ENCODE measurements around the gene PCNX4.

The PCNX4 gene

GRCh38 chr14:60175255-60175902, 83.7 kb downstream of the PCNX4 start:
- DNase-seq = no peak

GRCh38 chr14:60178164-60178563, 86.4 kb downstream of the PCNX4 start:
- DNase-seq = no peak

- DNase-seq = no peak
Observed at GRCh38 chr14:60178820-60179219, 87.1 kb downstream of the PCNX4 start.

GRCh38 chr14:60179431-60179869, 87.7 kb downstream of the PCNX4 start:
- DNase-seq = no peak

- no peak for DNase-seq
Observed at GRCh38 chr14:60183138-60183537, 91.4 kb downstream of the PCNX4 start.

- no peak for DNase-seq
Observed at GRCh38 chr14:60183741-60184140, 92.0 kb downstream of the PCNX4 start.

- no peak for DNase-seq
Observed at GRCh38 chr14:60184146-60184904, 92.6 kb downstream of the PCNX4 start.

- no peak for DNase-seq
Observed at GRCh38 chr14:60184905-60185555, 93.3 kb downstream of the PCNX4 start.

- no peak for DNase-seq
Observed at GRCh38 chr14:60188115-60188514, 96.4 kb downstream of the PCNX4 start.

- no peak for DNase-seq
Observed at GRCh38 chr14:60188696-60189095, 97.0 kb downstream of the PCNX4 start.

GRCh38 chr14:60189923-60190840, 98.5 kb downstream of the PCNX4 start:
- DNase-seq = no peak

GRCh38 chr14:60195179-60195810, 103.6 kb downstream of the PCNX4 start:
- DNase-seq = no peak

- DNase-seq = no peak
Observed at GRCh38 chr14:60196291-60196690, 104.6 kb downstream of the PCNX4 start.

- no peak for DNase-seq
Observed at GRCh38 chr14:60197629-60198303, 106.0 kb downstream of the PCNX4 start.

GRCh38 chr14:60199321-60199720, 107.6 kb downstream of the PCNX4 start:
- DNase-seq = no peak

GRCh38 chr14:60204104-60204842, 112.5 kb downstream of the PCNX4 start:
- no peak for DNase-seq

- DNase-seq = no peak
Observed at GRCh38 chr14:60204843-60205774, 113.4 kb downstream of the PCNX4 start.

- DNase-seq = no peak
Observed at GRCh38 chr14:60206249-60206670, 114.5 kb downstream of the PCNX4 start.

GRCh38 chr14:60206837-60207533, 115.3 kb downstream of the PCNX4 start:
- no peak for DNase-seq
